SK-N-SH (cell line): ENCODE data around the gene USP13. TPM values are rescaled to one million over a fixed set of nuclear protein-coding genes. Genes with fewer than 3 reads are reported as not detected.

Experiments
- CTCF ChIA-PET: fragments of 300-600, 350-600 bp; formaldehyde crosslinking; extraction: SDS; loops from one replicate; lab custom pipeline; 2021; lab: Yijun Ruan, JAX
- POLR2A ChIA-PET: fragments of 350-600 bp; sonication (Branson Sonifier 250); formaldehyde crosslinking; extraction: SDS; loops from one replicate; lab custom pipeline; 2020; ENCODE audit warnings: antibody characterized with exemption, inconsistent platforms; lab: Yijun Ruan, JAX
- DNase-seq: peaks from one replicate; pipeline ENCODE4 v3.0.0; 2012
- H2AFZ ChIP-seq: fragments of 200-600 bp; sonication (generic); 2 replicates; pipeline ENCODE4 v1.8.1; 2016; ENCODE audit warnings: antibody characterized with exemption, mild to moderate bottlenecking, low read depth
- H3F3A ChIP-seq: fragments of 200-600 bp; sonication (generic); replicated peaks from 2 replicates; pipeline ENCODE3; 2016; ENCODE audit warnings: antibody characterized with exemption, mild to moderate bottlenecking; ENCODE audit not compliant: insufficient read depth
- H3K27ac ChIP-seq, 2 experiments: fragments of 200-500 bp in 1 of 2; fragments of 200-600 bp in 1 of 2; sonication (Bioruptor generic) in 1 of 2; sonication (generic), shearing (Covaris generic) in 1 of 2; 2 replicates each; pipeline versions ENCODE4 v1.5.1 to v1.6.1; 2014 to 2016; ENCODE audit warnings: low read depth in 2 of 2, inconsistent platforms in 1 of 2, low read length in 1 of 2, mild to moderate bottlenecking in 1 of 2, mixed read lengths in 1 of 2
- H3K27me3 ChIP-seq: fragments of 200-600 bp; sonication (generic), shearing (Covaris generic); 2 replicates; pipeline ENCODE4 v1.6.1; 2016; ENCODE audit warnings: mixed run types; ENCODE audit not compliant: insufficient read depth
- H3K36me3 ChIP-seq, 2 experiments: fragments of 200-500 bp in 1 of 2; fragments of 200-600 bp in 1 of 2; sonication (Bioruptor generic) in 1 of 2; sonication (generic) in 1 of 2; replicated peaks in 1 of 2; 2 replicates each; pipeline versions ENCODE3 to v1.5.1; 2014 to 2016; ENCODE audit warnings: low read length in 1 of 2, mild to moderate bottlenecking in 1 of 2; ENCODE audit not compliant: insufficient read depth in 2 of 2, control insufficient read depth in 1 of 2
- H3K4me1 ChIP-seq, 2 experiments: fragments of 200-500 bp in 1 of 2; fragments of 200-600 bp in 1 of 2; sonication (Bioruptor generic) in 1 of 2; sonication (generic), shearing (Covaris generic) in 1 of 2; 2 replicates each; pipeline versions ENCODE4 v1.5.1 to v1.6.1; 2014 to 2016; ENCODE audit warnings: low read depth in 1 of 2, low read length in 1 of 2, mixed run types in 1 of 2; ENCODE audit not compliant: insufficient read depth in 2 of 2, control insufficient read depth in 1 of 2
- H3K4me2 ChIP-seq: fragments of 200-600 bp; sonication (generic), shearing (Covaris generic); 2 replicates; pipeline ENCODE4 v1.6.1; 2017; ENCODE audit warnings: mixed run types
- H3K4me3 ChIP-seq, 2 experiments: fragments of 200-500 bp in 1 of 2; fragments of 200-600 bp in 1 of 2; sonication (Bioruptor generic) in 1 of 2; sonication (generic), shearing (Covaris generic) in 1 of 2; 2 replicates each; pipeline versions ENCODE4 v1.5.1 to v1.8.1; 2014 to 2016; ENCODE audit warnings: low read depth in 2 of 2, inconsistent platforms in 1 of 2, low read length in 1 of 2, mild to moderate bottlenecking in 1 of 2, mixed read lengths in 1 of 2, moderate library complexity in 1 of 2
- H3K79me2 ChIP-seq: fragments of 200-600 bp; sonication (generic); 2 replicates; pipeline ENCODE4 v1.8.1; 2017; ENCODE audit warnings: mild to moderate bottlenecking; ENCODE audit not compliant: insufficient read depth
- H3K9ac ChIP-seq: fragments of 200-600 bp; sonication (generic); 2 replicates; pipeline ENCODE4 v1.6.1; 2017; ENCODE audit warnings: mixed run types
- H3K9me2 ChIP-seq: fragments of 200-600 bp; sonication (generic); 2 replicates; pipeline ENCODE4 v1.6.1; 2017; ENCODE audit warnings: mixed run types
- H3K9me3 ChIP-seq: fragments of 200-600 bp; sonication (generic); 2 replicates; pipeline ENCODE4 v1.6.1; 2017; ENCODE audit warnings: mixed run types, mild to moderate bottlenecking, moderate library complexity
- H4K20me1 ChIP-seq: fragments of 200-600 bp; sonication (generic); 2 replicates; pipeline ENCODE4 v1.6.1; 2017; ENCODE audit warnings: mild to moderate bottlenecking, mixed run types; ENCODE audit not compliant: insufficient read depth
- CTCF ChIP-seq: fragments of 200-600 bp; sonication (generic); IDR thresholded peaks from 2 replicates; pipeline ENCODE4 v1.6.1; 2017; ENCODE audit warnings: antibody characterized with exemption, mild to moderate bottlenecking, moderate library complexity
- GABPA ChIP-seq: IDR thresholded peaks from 2 replicates; pipeline ENCODE4 v1.4.0; 2012; ENCODE audit warnings: low read depth, mild to moderate bottlenecking
- IRF3 ChIP-seq: fragments of 150-350 bp; IDR thresholded peaks from 2 replicates; pipeline ENCODE4 v1.6.1; 2016; ENCODE audit warnings: mild to moderate bottlenecking, low read depth, low read length
- NRF1 ChIP-seq: IDR thresholded peaks from 2 replicates; pipeline ENCODE4 v1.6.1; 2012; ENCODE audit warnings: low read depth, mild to moderate bottlenecking, low read length
- RAD21 ChIP-seq: IDR thresholded peaks from 2 replicates; pipeline ENCODE4 v1.6.1; 2012; ENCODE audit warnings: mild to moderate bottlenecking, low read length
- RFX5 ChIP-seq: IDR thresholded peaks from 2 replicates; pipeline ENCODE4 v1.6.1; 2012; ENCODE audit warnings: mild to moderate bottlenecking, improper control_type of control experiment, low read length
- SIN3A ChIP-seq: IDR thresholded peaks from 2 replicates; pipeline ENCODE4 v1.6.1; 2012; ENCODE audit warnings: low read depth, mild to moderate bottlenecking, low read length, moderate library complexity, borderline replicate concordance
- USF2 ChIP-seq: fragments of 150-350 bp; IDR thresholded peaks from 2 replicates; pipeline ENCODE4 v1.6.1; 2017; ENCODE audit warnings: antibody characterized with exemption, low read length, low read depth, borderline replicate concordance
- WGBS: methylation state at CpG from one replicate; pipeline ENCODE4 v1.1.6; 2017; ENCODE audit warnings: low lambda C conversion rate; 5-methylcytosine and 5-hydroxymethylcytosine counted together
- polyA plus RNA-seq, 3 experiments: library from polyadenylated mRNA; depleted of rRNA; stranded (reverse); fragments of >200 nt; gene quantifications; 2 replicates each; pipeline ENCODE4 v1.2.3, GENCODE V29; 2012

Gene USP13
- polyA plus RNA-seq, 1 of the 3 experiments (the other 2 are of a cell fraction) = 8.2 TPM

GRCh38 chr3:179723617-179724016 is 70.8 kb downstream of the USP13 start:
- no peak for TF ChIP-seq IRF3
- TF ChIP-seq RFX5 = no peak
- no peak for TF ChIP-seq GABPA
- TF ChIP-seq, all 33 proteins: peak for 0
- no peaks in the 10 kb centered on the region for H3K27me3 ChIP-seq
- H3K4me2 ChIP-seq = no peak overlapping the region
- H3K4me3 ChIP-seq = no peak overlapping the region
- H2AFZ ChIP-seq = no peak overlapping the region
- no peak for DNase-seq
- peaks cover 0 to 2% of the 10 kb centered on the region in 2 experiments; a peak in 1 of 4 replicates for H3K4me1 ChIP-seq
- H3K9me3 ChIP-seq = no peaks in the 10 kb centered on the region
- CTCF ChIA-PET = no interaction called here
- no peaks in the 10 kb centered on the region for H4K20me1 ChIP-seq
- POLR2A ChIA-PET = no interaction called here
- H3K79me2 ChIP-seq = peaks cover 15% of the 10 kb centered on the region; the same call in 1 of the 2 replicates
- H3K36me3 ChIP-seq = peaks cover 13 to 21% of the 10 kb centered on the region in 2 experiments
- H3K27ac ChIP-seq = no peak overlapping the region
- peaks cover 3% of the 10 kb centered on the region for H3F3A ChIP-seq
- H3K9ac ChIP-seq = no peak overlapping the region
- H3K9me2 ChIP-seq = no peaks in the 10 kb centered on the region

- ChIA-PET CTCF (interaction anchor here (0.5 to 1.6 kb wide), 3 partner anchors 10 to 399 kb away, joined by 3 read pairs; no protein-coding TSS in a partner anchor), POLR2A (no interaction called here)
- no peaks in the 10 kb centered on the region for H3K9me3 ChIP-seq
- no peaks in the 10 kb centered on the region for H4K20me1 ChIP-seq
- 93% methylated on average over 5 of the region's 5 CpGs for WGBS
- no peaks in the 10 kb centered on the region for H3K9me2 ChIP-seq
- peaks cover 20 to 23% of the 10 kb centered on the region in 2 experiments for H3K36me3 ChIP-seq
- no peak for DNase-seq
- H3K9ac ChIP-seq = no peak overlapping the region
- H2AFZ ChIP-seq = no peak overlapping the region
- peaks cover 3% of the 10 kb centered on the region for H3F3A ChIP-seq
- peaks cover 10% of the 10 kb centered on the region; the same call in 1 of the 2 replicates for H3K79me2 ChIP-seq
- no peak overlapping the region for H3K27ac ChIP-seq
- TF ChIP-seq RAD21 = no peak
- TF ChIP-seq CTCF = no peak
- no peak for TF ChIP-seq SIN3A
- TF ChIP-seq NRF1 = no peak
- no peak for TF ChIP-seq USF2
- no peaks in the 10 kb centered on the region for H3K27me3 ChIP-seq
- no peak overlapping the region for H3K4me2 ChIP-seq
- H3K4me3 ChIP-seq = no peak overlapping the region
- peaks cover 0 to 2% of the 10 kb centered on the region in 2 experiments; a peak in 1 of 4 replicates for H3K4me1 ChIP-seq
Observed at GRCh38 chr3:179726075-179726699, 73.3 kb downstream of the USP13 start.
